HepG2 (cell line): ENCODE data around the gene TSSK3. TPM values are rescaled to one million over a fixed set of nuclear protein-coding genes. Genes with fewer than 3 reads are reported as not detected.

Source experiments
- ARNT2 ChIP-seq: sonication (generic); formaldehyde crosslinking; IDR thresholded peaks from 2 replicates; pipeline ENCODE4 v1.8.0; 2022; ENCODE audit warnings: mild to moderate bottlenecking, low read depth, missing genetic modification reagents, moderate library complexity
- CENPX ChIP-seq: sonication (generic); formaldehyde crosslinking; IDR thresholded peaks from 2 replicates; pipeline ENCODE4 v1.9.0; 2021; ENCODE audit warnings: mild to moderate bottlenecking, missing genetic modification reagents, moderate library complexity
- ETV5 ChIP-seq: IDR thresholded peaks from 2 replicates; pipeline ENCODE4 v1.6.1; 2018; ENCODE audit warnings: missing biosample characterization, missing genetic modification reagents, inconsistent platforms, borderline replicate concordance
- MEF2D ChIP-seq: sonication (generic); formaldehyde crosslinking; IDR thresholded peaks from 2 replicates; pipeline ENCODE4 v1.5.1; 2020; ENCODE audit warnings: mild to moderate bottlenecking, missing genetic modification reagents
- PHF20 ChIP-seq: sonication (generic); formaldehyde crosslinking; IDR thresholded peaks from 2 replicates; pipeline ENCODE4 v1.5.0; 2020; ENCODE audit warnings: mild to moderate bottlenecking, missing genetic modification reagents
- SRSF9 ChIP-seq: fragments of 200-400 bp; formaldehyde crosslinking; IDR thresholded peaks from 2 replicates; pipeline ENCODE4 v1.6.1; 2018; ENCODE audit warnings: borderline replicate concordance, mild to moderate bottlenecking, low read depth, low read length; ENCODE audit not compliant: insufficient read depth, poor library complexity, severe bottlenecking
- ZBTB20 ChIP-seq: sonication (generic); formaldehyde crosslinking; IDR thresholded peaks from 2 replicates; pipeline ENCODE4 v1.8.1; 2023; ENCODE audit warnings: missing genetic modification reagents, low read depth, mild to moderate bottlenecking, borderline replicate concordance
- ZMAT3 ChIP-seq: sonication (generic); formaldehyde crosslinking; conservative IDR thresholded peaks from 2 replicates; pipeline ENCODE4 v1.7.0; 2021; ENCODE audit warnings: missing genetic modification reagents
- ZNF207 ChIP-seq: fragments of 450-650 bp; IDR thresholded peaks from 2 replicates; pipeline ENCODE4 v1.6.1; 2016; ENCODE audit warnings: antibody characterized with exemption, borderline replicate concordance
- ZNF251 ChIP-seq: sonication (generic); formaldehyde crosslinking; IDR thresholded peaks from 2 replicates; pipeline ENCODE4 v1.9.0; 2021; ENCODE audit warnings: mild to moderate bottlenecking, missing genetic modification reagents
- polyA plus RNA-seq, 8 experiments: library from polyadenylated mRNA; depleted of rRNA in 3 of 8; stranded (reverse) in 7 of 8; unstranded in 1 of 8; fragments of >200 nt; fragmentation: Illumina TruSeq in 4 of 8; extraction: Trizol in 4 of 8; gene quantifications; 2 replicates each; pipeline versions ENCODE4 v1.2.1 to v1.2.3, GENCODE V29; 2011 to 2016; ENCODE audit warnings: low read depth in 4 of 8, missing spikeins in 1 of 8, mixed read lengths in 1 of 8; ENCODE audit not compliant: insufficient read depth in 1 of 8
- total RNA-seq, 5 experiments: library from RNA; depleted of rRNA; stranded (reverse); fragments of >200 nt; fragmentation: Illumina TruSeq; extraction: Trizol; gene quantifications; 2 replicates each; pipeline ENCODE4 v1.2.3, GENCODE V29; 2016; ENCODE audit warnings: low read depth in 1 of 5
- TF ChIP-seq, protein P1 (sequence below): sonication (generic); formaldehyde crosslinking; IDR thresholded peaks from 2 replicates; pipeline ENCODE4 v1.4.0; 2020; ENCODE audit warnings: mild to moderate bottlenecking, missing genetic modification reagents
- TF ChIP-seq, protein P2 (sequence below): sonication (generic); formaldehyde crosslinking; conservative IDR thresholded peaks from 2 replicates; pipeline ENCODE4 v1.4.0; 2020; ENCODE audit warnings: mild to moderate bottlenecking, missing genetic modification reagents, moderate library complexity
- TF ChIP-seq, protein P3 (sequence below): sonication (generic); formaldehyde crosslinking; IDR thresholded peaks from 2 replicates; pipeline ENCODE4 v1.4.0; 2020; ENCODE audit warnings: mild to moderate bottlenecking, low read depth, missing genetic modification reagents
- TF ChIP-seq, protein P4 (sequence below): IDR thresholded peaks from 2 replicates; pipeline ENCODE4 v1.6.1; 2016; ENCODE audit warnings: missing biosample characterization, missing genetic modification reagents, low read depth

The TSSK3 gene
- total and polyA plus RNA-seq, 2 of the 13 experiments (the other 11 are each of a cell fraction or from before 2014, with no cell fraction given): 1.0 to 1.1 TPM

DNA sequence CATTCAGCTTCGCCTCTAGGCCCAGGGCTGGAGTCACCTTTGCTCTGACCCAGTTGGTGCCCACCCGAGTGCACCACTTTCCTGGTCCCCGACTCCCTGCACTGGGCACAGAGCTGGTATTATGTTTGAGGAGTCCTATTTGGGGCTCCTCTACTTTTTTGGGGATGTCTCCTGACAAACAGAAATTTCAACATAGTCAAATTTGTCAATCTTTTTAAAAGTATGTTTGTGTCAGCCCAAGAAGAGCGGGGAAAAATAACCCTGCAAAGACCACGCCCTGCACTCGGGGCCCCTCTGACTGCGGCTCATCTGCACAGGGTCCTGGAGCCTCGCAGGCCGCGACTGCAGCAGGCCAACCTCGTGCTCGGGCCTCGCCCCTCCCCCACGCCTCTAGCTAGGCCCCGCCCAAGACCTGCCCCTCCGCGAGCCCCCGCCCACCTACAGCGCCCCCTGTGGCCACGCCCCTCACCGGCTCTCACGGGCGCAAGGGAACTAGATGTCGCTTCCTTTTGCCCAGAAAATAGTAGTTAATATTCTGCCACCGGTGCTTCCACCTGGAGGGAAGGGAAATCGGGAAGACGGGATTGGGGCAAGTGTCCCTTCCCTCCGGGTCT is 11.4 kb upstream of the TSSK3 start (continued):
- TF ChIP-seq, protein P1, sequence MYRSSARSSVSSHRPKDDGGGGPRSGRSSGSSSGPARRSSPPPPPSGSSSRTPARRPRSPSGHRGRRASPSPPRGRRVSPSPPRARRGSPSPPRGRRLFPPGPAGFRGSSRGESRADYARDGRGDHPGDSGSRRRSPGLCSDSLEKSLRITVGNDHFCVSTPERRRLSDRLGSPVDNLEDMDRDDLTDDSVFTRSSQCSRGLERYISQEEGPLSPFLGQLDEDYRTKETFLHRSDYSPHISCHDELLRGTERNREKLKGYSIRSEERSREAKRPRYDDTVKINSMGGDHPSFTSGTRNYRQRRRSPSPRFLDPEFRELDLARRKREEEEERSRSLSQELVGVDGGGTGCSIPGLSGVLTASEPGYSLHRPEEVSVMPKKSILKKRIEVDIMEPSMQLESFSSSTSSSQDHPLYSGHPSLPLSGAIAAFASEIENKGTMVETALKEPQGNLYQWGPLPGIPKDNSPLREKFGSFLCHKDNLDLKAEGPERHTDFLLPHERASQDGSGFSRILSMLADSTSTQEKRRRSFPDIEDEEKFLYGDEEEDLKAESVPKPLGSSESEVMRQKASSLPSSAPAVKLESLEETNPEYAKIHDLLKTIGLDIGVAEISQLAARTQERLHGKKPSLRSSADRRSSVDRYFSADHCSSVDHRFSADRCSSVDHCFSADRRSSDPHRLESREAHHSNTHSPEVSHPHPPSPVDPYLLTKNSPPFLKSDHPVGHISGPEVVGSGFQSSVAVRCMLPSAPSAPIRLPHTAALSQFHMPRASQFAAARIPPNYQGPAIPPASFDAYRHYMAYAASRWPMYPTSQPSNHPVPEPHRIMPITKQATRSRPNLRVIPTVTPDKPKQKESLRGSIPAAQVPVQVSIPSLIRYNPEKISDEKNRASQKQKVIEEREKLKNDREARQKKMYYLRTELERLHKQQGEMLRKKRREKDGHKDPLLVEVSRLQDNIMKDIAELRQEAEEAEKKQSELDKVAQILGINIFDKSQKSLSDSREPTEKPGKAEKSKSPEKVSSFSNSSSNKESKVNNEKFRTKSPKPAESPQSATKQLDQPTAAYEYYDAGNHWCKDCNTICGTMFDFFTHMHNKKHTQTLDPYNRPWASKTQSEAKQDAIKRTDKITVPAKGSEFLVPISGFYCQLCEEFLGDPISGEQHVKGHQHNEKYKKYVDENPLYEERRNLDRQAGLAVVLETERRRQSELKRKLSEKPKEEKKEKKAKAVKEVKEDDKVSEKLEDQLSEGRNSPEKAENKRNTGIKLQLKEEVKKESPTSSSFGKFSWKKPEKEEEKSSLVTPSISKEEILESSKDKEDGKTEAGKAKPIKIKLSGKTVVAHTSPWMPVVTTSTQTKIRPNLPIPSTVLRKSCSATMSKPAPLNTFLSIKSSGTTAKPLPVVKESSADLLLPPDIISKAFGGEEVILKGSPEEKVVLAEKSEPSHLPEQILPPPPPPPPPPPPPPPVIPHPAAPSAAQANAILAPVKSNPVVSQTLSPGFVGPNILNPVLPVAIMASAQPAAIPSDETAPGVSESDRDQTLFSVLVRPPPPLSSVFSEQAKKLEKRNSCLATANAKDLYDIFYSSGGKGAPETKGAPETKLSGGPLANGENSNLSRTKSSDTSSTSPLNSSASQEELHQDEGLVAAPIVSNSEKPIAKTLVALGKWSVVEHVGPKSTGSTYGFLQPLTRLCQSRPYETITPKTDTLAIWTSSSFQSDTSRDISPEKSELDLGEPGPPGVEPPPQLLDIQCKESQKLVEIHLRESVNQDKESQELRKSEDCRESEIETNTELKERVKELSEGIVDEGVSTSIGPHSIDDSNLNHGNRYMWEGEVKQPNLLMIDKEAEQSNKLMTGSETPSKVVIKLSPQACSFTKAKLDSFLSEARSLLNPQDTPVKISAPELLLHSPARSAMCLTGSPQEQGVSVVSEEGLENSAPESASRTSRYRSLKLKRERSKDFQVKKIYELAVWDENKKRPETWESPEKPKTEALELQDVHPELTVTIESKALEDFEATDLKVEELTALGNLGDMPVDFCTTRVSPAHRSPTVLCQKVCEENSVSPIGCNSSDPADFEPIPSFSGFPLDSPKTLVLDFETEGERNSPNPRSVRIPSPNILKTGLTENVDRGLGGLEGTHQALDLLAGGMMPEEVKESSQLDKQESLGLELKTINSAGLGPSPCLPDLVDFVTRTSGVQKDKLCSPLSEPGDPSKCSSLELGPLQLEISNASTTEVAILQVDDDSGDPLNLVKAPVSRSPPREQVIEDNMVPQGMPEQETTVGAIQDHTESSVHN (CRISPR knock-in tag): no peak
- TF ChIP-seq ETV5 (CRISPR knock-in tag) (peak; percentile 36; the same call in 1 of the 2 replicates), ZNF207 (no peak), SRSF9 (no peak), ZMAT3 (peak; percentile 69; the same call in 1 of the 2 replicates), MEF2D (CRISPR knock-in tag) (peak; percentile 59; the same call in 1 of the 2 replicates), PHF20 (CRISPR knock-in tag) (no peak; the same call in 1 of the 2 replicates), ZNF251 (CRISPR knock-in tag) (no peak), ZBTB20 (CRISPR knock-in tag) (no peak; the same call in 1 of the 2 replicates), ARNT2 (CRISPR knock-in tag) (peak; percentile 85; the same call in 1 of the 2 replicates), CENPX (CRISPR knock-in tag) (no peak)
- TF ChIP-seq, protein P2, sequence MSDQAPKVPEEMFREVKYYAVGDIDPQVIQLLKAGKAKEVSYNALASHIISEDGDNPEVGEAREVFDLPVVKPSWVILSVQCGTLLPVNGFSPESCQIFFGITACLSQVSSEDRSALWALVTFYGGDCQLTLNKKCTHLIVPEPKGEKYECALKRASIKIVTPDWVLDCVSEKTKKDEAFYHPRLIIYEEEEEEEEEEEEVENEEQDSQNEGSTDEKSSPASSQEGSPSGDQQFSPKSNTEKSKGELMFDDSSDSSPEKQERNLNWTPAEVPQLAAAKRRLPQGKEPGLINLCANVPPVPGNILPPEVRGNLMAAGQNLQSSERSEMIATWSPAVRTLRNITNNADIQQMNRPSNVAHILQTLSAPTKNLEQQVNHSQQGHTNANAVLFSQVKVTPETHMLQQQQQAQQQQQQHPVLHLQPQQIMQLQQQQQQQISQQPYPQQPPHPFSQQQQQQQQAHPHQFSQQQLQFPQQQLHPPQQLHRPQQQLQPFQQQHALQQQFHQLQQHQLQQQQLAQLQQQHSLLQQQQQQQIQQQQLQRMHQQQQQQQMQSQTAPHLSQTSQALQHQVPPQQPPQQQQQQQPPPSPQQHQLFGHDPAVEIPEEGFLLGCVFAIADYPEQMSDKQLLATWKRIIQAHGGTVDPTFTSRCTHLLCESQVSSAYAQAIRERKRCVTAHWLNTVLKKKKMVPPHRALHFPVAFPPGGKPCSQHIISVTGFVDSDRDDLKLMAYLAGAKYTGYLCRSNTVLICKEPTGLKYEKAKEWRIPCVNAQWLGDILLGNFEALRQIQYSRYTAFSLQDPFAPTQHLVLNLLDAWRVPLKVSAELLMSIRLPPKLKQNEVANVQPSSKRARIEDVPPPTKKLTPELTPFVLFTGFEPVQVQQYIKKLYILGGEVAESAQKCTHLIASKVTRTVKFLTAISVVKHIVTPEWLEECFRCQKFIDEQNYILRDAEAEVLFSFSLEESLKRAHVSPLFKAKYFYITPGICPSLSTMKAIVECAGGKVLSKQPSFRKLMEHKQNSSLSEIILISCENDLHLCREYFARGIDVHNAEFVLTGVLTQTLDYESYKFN (CRISPR knock-in tag): no peak
- TF ChIP-seq, protein P3, sequence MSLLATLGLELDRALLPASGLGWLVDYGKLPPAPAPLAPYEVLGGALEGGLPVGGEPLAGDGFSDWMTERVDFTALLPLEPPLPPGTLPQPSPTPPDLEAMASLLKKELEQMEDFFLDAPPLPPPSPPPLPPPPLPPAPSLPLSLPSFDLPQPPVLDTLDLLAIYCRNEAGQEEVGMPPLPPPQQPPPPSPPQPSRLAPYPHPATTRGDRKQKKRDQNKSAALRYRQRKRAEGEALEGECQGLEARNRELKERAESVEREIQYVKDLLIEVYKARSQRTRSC (CRISPR knock-in tag): no peak
- TF ChIP-seq, protein P4, sequence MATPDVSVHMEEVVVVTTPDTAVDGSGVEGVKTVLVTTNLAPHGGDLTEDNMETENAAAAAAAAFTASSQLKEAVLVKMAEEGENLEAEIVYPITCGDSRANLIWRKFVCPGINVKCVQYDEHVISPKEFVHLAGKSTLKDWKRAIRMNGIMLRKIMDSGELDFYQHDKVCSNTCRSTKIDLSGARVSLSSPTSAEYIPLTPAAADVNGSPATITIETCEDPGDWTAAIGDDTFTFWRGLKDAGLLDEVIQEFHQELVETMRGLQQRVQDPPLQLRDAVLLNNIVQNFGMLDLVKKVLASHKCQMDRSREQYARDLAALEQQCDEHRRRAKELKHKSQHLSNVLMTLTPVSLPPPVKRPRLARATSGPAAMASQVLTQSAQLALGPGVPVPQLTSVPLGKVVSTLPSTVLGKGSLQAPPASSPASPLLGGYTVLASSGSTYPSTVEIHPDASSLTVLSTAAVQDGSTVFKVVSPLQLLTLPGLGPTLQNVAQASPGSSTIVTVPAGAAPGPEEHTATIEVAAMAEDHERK (CRISPR knock-in tag): no peak
